KOPT-K1 (cell line): ENCODE results near the gene SIK1.

Source experiments
- H3K27ac ChIP-seq: fragments of 200-600 bp; sonication (generic); 2 replicates; pipeline ENCODE4 v1.5.1; 2016; ENCODE audit warnings: antibody characterized with exemption, mild to moderate bottlenecking, low read depth, low read length; ENCODE audit not compliant: poor library complexity, severe bottlenecking
- H3K36me3 ChIP-seq: fragments of 200-600 bp; sonication (generic); 2 replicates; pipeline ENCODE4 v1.5.1; 2017; ENCODE audit warnings: antibody characterized with exemption, mild to moderate bottlenecking, low read length, moderate library complexity; ENCODE audit not compliant: insufficient read depth
- H3K9me3 ChIP-seq: fragments of 200-600 bp; sonication (generic); 2 replicates; pipeline ENCODE4 v1.5.1; 2017; ENCODE audit warnings: antibody characterized with exemption, low read length, mild to moderate bottlenecking; ENCODE audit not compliant: insufficient read depth, poor library complexity, severe bottlenecking

The SIK1 gene

GRCh38 chr21:43368685-43369084 lies 58.2 kb downstream of the SIK1 start:
- no peaks in the 10 kb centered on the region for H3K9me3 ChIP-seq
- H3K36me3 ChIP-seq, result no peaks in the 10 kb centered on the region
- no peak overlapping the region for H3K27ac ChIP-seq

- H3K36me3 ChIP-seq, result no peaks in the 10 kb centered on the region
- no peak overlapping the region for H3K27ac ChIP-seq
- H3K9me3 ChIP-seq, result no peaks in the 10 kb centered on the region
These were observed 59.1 kb downstream of the SIK1 start for GRCh38 chr21:43367859-43368258.

GRCh38 chr21:43367296-43367695 lies 59.6 kb downstream of the SIK1 start:
- Histone ChIP-seq H3K9me3 (no peaks in the 10 kb centered on the region), H3K36me3 (no peaks in the 10 kb centered on the region), H3K27ac (no peak overlapping the region)

- Histone ChIP-seq H3K9me3 (no peaks in the 10 kb centered on the region), H3K36me3 (no peaks in the 10 kb centered on the region), H3K27ac (no peak overlapping the region)
These were observed 60.3 kb downstream of the SIK1 start for GRCh38 chr21:43366656-43367055.

GRCh38 chr21:43365611-43366426 lies 61.1 kb downstream of the SIK1 start:
- H3K9me3 ChIP-seq, result no peaks in the 10 kb centered on the region
- H3K27ac ChIP-seq, result no peak overlapping the region

GRCh38 chr21:43364851-43365424 lies 62.0 kb downstream of the SIK1 start:
- H3K27ac ChIP-seq, result no peak overlapping the region
- no peaks in the 10 kb centered on the region for H3K9me3 ChIP-seq
- H3K36me3 ChIP-seq, result no peaks in the 10 kb centered on the region

More at GRCh38 chr21:43365611-43366426, 61.1 kb downstream of the SIK1 start:
- H3K36me3 ChIP-seq, result no peaks in the 10 kb centered on the region
